Hindlimb muscle (tissue), 1 donor: Measurements from ENCODE around the gene GRIFIN. TPM values are rescaled to one million over a fixed set of nuclear protein-coding genes. Genes with fewer than 3 reads are reported as not detected.

Experiments
- DNase-seq: peaks from one replicate; pipeline ENCODE4 v3.0.0-alpha.2; 2013
- polyA plus RNA-seq: library from polyadenylated mRNA; unstranded; fragments of 120-200 nt; gene quantifications from one replicate; pipeline ENCODE4 v1.2.1, GENCODE V29; 2013; ENCODE audit not compliant: insufficient read length

Gene GRIFIN
- polyA plus RNA-seq, 1 donor: not detected

DNA sequence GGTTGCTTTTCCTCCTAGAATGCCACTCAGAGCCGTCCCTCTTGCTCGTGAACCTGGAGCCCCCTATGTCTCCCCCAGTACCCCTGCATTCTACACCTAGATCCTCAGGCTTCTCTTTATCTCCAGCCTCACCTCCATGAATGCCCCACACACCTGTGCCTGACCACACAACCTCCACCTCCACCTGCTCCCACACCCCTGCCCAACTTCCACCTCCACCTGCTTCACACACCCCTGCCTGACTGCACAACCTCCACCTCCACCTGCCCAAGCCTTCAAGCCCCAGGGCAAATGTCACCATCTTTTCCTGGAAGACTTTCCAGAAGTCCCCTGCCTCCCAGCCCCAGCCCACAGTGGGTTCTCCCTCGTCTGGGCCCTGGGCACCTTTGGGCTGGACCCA lies 36.5 kb upstream of the GRIFIN start:
- no peak for DNase-seq

DNA sequence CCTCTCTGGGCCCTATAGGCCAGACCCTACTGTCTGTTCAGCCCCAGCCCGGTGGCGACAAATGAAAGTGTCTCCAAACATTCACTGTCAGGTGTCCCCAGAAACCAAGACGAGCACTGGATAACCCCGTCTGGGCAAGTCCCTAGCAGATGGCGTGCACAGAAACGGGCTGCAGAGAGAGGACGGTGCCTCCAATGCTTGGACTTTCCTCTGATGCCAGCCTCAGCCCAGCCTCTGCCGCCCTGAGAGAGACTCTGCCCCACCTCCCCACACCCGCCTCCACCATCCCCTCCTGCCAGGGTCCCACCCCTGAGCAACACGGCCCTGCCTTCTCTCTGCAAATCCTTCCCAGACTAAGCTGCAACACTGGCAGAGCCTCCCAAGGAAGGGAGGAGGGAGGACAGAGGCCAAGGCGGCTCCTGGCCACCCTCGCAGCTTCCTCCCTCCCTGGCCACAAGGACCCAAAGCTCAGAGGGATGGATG lies 36.0 kb upstream of the GRIFIN start:
- peak; percentile 65 for DNase-seq

DNA sequence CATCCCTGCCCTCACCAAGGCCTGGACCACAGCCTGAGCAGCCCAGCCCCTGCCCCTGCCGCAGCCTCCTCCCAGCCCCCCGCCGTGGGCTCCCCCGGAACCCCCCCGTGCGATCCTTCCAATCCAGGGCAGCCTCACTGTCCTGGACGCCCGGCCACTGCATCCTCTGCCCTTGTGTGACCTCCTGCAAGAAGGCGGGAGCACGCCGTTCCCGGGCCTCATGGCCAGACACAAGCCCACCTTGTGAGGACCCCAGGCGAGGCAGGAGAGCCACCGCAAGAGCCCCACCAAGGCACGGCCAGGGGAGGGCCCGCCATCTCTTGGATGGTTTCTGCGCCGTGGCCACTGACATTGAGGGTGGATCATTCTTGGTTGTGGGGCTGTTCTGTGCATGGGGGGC lies 35.6 kb upstream of the GRIFIN start:
- no peak for DNase-seq

DNA sequence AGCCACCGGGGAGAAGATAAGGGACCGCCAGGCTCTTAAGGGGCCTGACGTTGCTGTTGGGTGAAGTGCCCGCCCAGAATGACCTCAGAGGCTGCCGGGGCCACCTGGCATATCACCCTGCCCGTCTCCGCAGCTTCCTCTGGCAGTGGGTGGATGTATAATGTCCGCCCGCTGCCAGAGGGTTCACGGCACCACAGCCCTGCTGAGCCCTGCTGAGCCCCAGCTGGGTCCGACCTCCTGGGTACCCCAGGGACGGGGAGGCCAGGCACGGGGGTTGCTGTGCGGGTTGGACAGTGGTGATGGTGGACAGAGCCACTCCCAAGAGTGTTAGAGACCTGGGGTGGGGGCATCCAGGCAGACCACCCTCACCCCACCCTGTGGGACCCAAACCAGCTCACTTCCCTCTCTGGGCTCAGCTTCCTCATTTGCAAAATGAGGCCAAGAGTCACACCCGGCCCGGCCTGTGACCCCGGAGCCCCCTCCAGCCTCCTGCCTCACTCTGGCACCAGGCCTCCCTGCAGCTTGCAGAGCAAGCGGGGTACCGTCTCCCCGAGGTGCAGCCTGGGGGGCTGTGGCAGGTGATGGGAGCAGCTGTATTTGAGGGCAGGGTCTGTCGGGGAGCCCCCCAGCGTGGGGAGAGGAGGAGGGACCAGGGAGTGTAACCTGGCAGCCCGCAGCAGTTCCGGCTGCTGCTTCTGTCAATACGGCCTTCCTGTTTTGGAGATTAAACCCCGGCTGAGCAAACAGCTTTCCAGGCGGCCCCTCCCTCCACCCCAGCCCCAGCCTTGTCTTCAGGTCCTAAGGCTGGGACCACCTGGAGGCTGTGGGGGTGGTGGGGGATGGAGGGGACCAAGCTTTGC lies 34.9 kb upstream of the GRIFIN start:
- DNase-seq: no peak

DNA sequence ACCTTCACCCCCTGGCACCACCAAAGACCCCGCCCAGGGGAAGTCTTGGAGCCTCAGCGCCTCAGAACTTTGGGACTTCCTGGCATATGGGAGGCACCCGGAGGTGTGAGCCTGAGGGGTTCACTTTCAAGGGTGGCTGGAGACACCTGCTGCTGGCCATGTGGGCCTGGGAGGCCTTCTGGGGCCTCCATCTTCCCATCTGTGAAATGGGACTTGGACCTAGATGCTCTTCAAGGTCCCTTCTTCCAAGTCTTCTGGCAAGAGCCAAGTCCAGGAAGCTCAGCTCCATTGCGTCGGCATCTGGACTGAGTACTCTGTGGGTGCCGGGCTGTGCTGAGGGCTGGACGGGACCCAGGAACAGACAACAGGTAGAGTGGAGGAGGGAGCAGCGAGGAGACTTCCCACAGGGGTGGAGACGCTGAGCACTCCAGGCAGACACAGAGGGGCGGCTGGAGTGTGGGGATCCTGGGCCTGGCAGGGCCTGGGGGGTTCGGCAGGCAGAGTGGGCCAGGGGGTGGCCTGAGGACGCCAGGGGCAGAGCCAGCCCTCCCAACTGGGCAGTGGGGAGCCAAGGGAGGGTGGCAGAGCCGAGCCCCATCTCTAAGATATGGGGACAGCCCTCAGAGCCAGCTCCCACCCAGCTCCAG lies 34.1 kb upstream of the GRIFIN start:
- no peak for DNase-seq

DNA sequence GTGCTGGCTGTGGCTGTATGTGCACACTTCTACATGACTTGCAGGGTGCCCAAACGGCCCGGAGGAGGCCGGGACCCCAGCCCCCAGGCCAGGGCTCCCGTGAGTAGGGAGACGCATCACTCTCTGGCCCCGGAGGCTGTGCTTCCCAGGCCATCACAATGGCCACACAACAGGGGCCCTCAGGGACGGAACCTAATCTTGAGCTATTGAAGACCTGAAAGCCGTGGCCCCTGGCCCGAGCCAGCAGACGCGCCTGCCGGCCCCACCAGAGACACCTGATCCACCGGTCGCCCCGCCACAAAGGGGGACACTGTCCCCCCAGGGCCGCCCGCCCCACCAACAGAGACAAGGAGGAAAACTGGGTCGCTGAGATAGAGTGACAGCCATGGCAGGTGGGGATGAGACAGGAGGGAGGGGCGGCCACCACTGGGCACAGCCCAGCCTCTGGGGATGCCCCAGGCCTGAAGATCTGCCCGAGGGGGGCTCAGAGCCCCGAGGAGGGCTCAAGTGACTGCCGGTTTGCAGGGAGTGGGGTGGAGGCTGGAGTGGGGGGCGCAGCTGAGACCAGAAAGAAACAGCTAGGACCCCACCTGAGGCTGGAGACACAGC lies 33.2 kb upstream of the GRIFIN start:
- DNase-seq: no peak

DNA sequence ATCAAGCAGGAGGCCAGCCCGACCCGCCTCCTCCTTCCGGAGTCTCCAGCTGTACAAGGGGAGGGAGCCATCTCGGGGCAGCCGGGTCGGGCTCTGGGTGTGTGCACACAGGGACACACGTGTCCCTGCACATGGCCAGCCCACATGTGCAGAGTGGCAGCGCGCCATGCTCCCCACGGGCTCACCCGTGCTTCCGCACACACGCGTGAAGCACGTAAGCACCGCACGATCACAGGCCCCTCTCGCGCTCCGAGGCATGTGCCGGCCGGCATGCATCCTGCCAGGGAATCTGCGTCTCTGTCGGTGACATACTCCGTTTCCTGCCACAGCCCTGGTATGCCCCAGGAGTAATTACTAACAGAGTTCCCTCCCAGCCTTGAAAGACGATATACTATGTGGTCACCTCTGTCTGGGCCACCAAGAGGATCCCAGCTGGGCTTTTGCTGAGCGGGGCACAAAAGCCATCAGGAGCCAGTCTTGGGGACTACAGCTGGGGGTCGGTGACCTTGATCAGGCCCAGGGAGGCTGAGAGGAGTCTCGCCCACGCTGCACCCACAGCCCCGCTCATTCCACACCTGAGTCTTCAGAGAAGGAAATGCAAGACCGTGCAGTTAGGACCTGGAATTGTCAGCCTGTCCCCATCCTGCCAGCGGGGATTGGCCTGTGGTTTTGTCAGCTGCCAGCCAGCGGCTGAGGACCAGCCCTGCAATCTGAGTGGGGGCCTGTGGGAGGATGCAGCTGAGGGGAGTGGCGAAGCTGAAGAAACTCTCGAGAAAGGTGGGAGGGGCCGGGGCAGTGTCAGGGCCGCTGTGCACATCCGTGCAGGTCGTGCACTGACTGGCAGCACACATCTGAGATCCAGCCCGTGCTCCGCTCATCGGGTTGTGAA lies 32.4 kb upstream of the GRIFIN start:
- peak; percentile 68 for DNase-seq

DNA sequence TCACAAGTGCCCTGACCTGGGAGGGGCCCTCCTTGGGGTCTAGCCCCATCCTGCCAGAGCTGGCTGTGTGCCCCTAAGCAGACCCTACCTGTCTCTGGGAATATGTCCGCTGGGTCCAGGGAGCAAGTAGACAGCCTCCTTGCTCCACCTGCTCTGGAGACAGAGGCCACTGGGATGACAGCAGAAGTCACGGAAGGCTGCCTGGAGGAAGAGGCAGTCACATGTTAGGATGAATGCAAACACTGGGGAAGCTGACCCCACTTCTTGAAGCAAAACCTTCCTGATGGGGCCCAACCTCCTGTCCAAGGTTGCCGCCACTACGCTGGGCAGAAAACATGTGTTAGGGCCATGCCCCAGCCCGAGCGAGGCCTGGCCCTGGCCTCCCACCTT lies 31.7 kb upstream of the GRIFIN start:
- no peak for DNase-seq

DNA sequence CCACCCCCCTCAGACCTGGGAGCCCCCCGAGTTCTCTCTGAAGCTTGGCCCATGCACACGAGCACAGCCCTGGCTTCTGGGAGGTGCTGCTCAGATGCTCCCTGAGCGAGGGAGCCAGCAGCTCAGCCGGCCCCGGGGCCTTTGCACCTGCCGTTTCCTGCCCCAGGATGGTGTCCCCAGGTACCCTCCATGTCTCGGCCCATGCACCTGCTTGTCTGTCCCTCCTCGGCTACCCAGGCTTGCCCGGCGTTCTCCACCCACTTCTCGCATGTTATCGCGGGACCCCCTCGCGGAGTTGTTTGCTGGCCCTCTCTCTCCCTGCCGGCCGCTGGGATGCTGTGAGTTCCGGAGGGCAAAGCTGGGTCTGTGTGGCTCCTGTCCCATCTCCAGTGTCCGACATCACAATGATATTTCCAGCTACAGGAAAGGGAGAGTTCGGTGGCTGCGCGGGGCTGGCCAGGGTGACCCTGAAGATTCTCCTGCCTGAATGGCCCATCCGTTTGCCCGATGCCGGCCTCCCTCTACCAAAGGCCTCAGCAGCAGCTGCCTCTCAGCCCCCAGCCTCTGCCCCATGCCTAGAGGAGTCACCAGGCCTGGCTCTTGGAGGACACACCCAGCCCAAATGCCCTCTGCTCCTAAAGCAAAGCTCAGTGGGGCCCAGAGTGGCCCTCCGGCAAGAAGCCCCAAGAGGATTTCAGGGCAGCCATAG lies 31.2 kb upstream of the GRIFIN start:
- no peak for DNase-seq

DNA sequence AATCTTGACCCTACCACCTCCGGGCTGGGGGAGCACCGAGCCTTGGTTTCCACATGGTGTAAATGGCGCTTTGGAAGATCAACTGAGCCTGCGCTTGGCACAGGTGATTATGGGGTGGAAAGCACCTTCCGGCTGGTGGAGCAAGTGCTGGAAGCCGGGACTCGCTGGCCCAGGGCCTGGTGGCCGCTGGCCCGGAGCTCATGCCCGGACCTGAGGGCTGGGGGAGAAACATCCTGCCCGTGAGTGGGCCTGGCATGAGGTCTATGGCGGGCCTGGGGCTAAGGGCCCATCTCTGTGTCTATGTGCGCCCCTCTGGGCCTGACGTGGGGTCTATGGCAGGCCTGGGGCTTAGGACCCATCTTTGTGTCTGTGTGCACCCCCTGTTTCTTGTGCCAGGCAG lies 29.2 kb upstream of the GRIFIN start:
- DNase-seq: no peak

DNA sequence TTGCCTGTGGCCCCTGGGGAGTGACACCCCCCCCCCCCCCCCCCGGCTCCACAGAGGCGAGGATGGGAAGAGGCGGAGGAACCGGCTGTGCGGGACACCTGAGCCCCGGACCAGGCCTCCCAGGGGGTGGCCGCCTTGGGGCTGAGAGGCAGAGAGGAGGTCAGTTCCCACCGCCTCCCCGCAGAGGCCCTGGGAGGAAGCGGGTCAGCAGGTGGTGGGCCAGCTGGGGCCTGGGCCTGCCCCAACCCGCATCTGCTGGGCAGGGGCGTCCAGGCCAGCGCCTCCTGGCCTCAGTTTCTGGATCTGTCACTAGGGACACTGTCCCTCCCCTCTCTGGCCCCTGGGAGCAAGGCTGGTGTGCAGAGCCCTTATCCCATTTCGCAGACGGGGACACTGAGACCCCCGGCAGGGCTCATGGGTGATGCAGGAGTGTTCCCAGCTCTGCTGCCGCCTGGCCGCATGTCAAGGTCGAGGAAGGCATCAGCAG lies 28.7 kb upstream of the GRIFIN start:
- DNase-seq: no peak

DNA sequence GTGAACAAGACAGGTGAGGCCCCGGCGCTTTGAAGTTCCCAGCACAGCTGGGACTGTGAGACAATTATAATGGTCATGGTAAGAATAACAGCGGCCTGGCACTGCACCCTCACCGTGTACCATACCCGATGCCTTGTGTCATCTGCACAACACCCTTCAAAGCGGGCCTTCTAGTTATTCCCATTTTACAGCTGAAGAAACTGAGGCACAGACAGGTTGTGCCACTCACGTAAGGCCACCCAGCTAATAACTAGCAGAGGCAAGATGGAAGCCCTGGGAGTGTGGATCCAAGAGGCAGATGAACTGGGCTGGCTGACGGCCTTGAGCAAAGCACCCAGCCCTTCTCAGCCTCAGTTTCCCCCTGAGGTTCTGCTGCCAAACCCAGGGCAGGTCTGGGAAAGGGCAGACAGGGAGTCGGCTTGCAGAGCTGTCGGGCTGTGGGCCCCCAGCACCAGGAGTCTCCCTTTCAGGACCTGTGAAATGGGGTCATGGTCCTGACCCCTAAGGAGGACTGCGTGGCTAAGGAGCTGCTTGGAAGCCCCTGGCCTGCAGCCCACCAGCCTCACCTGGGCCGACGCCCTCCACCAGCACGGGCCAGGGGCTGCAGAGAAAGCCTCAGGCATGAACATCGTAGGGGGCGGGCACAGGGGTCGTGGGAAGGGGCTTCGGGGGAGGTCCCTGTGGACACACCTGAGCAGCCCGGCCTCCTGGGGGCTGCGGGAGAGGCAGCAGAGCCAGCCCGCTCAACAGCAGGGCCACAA lies 28.1 kb upstream of the GRIFIN start:
- DNase-seq: no peak

DNA sequence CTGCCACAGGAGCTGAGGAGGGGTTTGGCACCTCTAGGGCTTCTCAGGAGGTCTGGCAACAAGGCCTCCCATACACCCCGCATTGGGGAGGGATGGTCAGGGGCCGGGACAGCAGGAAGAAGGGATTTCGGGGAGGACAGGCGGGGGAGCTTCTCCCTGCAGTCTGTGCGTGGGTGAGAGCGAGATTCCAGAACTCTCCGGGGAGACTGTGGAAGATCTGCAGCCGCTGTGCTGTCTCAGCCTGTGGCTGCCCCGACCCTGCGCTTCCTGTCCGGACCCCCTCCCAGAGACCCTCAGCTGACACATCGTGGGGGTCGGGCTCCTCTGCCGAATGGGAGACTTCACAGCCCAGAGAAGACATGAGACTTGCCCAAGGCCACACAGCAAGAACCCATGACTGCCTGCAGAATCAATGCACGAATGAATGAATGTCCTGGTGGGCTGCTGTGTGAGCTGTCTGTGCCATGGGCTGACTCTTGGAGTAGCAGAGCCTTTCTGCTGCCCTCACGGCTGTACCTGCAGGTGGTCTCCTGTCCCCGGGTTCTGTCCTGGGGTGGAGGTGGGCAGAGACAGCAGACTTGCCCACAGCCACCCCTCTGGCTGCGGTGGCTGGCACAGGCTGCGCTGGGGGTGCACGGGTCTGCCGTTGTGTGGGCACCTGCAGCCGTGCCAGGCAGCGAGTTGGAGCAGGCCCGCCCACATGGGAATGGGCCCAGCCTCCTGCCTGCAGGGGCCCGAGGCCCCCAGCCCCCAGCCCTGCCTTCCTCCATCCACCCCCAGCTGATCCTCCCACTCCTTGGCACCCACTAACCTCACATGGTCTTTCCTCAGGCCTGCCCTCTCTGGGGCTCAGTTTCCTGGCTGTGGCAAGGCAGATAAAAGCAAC lies 27.1 kb upstream of the GRIFIN start:
- DNase-seq: no peak

DNA sequence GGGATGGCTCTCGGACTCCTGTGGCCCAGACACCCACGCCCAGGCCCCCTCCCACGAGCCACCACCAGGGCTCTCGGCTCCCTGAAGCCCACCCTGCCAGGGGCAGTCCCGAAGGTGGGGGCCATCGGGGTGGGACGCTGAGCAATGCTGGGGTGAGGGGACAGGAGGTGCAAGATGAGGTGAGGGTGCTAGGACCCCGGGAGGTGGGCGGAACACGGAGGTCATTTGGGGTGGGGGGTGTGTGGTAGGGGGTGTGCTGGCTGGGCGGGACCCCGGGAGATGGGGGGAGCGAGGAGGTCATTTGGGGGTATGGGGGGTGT lies 26.4 kb upstream of the GRIFIN start:
- DNase-seq: no peak

DNA sequence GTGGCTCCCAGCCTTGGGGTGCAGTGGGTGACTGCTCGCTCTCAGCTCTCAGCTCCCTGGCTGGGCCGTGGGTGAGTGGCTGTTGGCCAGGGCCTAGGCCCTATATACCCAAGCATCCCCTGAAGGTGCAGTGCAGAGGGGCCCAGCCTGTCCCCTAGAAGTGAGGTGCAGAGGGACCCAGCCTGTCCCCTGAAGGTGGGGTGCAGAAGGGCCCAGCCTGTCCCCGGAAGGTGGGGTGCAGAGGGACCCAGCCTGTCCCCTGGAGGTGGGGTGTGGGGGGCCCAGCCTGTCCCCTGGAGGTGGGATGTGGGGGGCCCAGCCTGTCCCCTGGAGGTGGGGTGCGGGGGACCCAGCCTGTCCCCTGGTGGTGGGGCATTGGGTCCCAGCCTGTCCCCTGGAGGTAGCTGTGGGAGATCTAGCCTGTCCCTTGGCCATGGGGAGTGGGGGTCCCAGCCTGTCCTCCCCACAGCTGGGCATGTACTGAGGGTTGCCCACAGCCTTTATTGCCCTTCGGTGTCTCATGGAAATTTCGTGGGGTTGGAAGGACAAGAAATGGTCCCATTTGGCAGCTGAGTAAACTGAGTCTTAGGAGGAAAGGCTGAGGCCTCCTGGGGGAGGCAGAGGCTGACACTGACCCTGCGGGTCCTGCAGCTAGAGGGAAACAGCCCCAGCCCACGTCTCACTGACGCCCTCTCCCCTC lies 25.9 kb upstream of the GRIFIN start:
- no peak for DNase-seq

DNA sequence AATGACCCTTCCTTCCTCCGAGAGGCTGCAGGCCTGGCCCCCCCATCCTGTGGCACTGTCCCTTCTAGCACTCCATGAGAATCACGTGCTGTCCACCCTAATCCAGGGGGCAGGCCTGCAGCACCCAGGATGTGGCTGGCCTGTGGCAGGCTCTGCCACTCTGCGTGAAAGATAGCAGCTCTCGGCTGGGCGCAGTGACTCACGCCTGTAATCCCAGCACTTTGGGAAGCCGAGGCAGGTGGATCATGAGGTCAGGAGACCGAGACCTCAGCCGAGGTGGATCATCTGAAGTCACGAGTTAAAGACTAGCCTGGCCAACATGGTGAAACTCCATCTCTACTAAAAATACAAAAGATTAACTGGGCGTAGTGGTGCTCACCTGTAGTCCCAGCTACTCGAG lies 24.5 kb upstream of the GRIFIN start:
- no peak for DNase-seq

DNA sequence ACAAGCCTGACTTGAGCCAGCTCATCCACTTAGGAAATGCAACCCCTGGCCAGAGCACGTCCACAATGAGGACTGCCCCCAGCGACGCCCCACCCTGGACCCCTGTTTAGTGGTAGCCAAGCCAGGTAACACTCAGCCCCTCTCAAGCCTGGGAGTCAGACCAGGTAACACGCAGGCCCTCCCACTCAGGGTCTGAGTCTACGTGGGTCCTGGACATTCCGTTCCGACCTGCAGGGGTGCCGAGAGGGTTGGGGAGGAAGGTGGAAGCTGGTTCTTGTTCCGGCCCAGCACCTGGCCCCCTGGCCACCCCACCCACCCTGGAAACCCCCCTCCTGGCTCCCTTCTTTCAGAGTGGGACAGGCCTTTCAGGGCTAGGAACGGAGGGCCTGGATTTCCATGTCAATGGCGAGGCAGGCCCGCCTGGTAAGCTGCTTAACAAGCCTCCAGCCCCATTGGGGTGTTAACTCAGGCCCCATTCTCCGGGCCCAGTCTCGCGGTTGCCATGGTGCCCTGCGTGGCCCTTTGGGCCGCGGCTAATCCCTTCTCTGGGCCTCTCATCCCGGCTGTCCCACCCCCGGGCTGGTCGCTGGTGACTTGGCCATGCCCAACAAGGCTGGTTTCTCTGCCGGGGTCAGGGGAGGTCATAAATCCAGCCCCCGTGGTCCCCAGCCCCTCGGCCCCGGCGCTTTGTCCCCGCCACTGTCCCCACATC lies 23.7 kb upstream of the GRIFIN start:
- no peak for DNase-seq

DNA sequence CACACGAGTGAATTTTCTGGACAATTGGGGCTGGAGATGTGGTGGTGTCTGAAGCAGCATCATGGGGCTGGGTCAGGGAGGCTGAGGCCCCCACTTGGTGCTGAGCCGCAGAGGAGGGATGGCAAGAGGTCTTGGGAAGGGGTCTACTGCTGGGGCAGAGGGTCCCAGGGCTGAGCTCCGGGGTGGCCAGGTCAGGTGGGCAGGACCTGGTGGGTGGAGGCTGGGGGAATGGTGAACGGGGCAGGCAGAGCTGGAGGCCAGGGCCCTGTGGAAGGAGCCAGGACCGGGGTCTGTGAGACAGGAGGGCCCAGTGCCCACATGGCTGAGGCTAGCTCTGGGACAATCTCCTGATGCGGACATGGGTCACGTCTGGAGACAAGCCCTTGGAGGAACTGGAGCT lies 23.0 kb upstream of the GRIFIN start:
- no peak for DNase-seq

DNA sequence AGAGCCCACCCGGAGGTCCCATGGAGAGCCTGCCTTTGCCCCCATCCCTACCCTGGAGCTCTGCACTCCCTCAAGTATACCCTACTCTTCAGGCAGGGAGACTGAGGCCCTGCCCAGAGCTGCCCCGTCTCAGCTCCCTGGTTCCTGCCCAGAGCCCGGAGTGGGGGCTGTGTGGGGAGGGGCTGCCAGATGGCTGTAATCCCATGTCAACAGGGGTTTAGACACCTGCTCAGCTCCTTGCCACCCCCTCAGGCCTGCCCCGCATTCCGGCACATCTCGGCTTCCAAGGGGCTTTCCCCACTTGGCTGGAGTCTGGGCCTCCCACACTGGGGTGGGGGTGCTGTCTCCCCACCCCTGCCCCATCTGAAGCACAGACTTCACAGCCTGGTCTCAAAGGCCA lies 22.5 kb upstream of the GRIFIN start:
- no peak for DNase-seq
